ENCODE measurements around the gene TMEM38B.

TMEM38B gene

DNA sequence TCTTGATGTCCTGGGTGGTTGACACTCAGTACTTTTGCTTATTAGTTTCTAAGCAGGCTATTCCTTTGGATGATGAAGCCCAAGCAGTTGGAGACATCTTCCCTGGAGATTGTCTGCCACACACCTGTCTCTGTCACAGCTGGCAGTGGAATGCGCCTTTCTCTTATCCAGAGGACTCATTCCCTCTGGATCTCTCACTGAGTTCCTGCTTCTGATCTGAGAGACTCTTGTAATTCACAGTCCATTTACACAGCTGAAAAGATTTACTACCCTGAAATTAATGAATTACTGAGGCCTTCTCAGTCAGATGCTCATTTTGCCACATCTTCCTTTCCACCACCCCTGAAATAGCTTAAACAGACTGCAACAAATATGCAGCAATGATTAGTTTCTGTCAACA lies 16.2 kb upstream of the TMEM38B start:
- H3K9ac ChIP-seq (ENCODE audit: insufficient read length), result no peak overlapping the region
- DNase-seq (ENCODE audit: low read depth, low spot score), result no peak
- H3K4me3 ChIP-seq, result no peak overlapping the region
- H3K36me3 ChIP-seq (ENCODE audit: insufficient read depth, low read length), result no peaks in the 10 kb centered on the region
- no peak for TF ChIP-seq FOXP2 (optimal IDR thresholded peaks at IDR 0.05; ENCODE audit: control extremely low read depth, extremely low read length, insufficient read depth)
- no peak for TF ChIP-seq EZH2 (IDR thresholded peaks at IDR 0.05)
- TF ChIP-seq POLR2AphosphoS5 (IDR thresholded peaks at IDR 0.05; ENCODE audit: borderline replicate concordance, low read depth, low read length), result no peak
- no peaks in the 10 kb centered on the region for H3K9me3 ChIP-seq (ENCODE audit: low read depth, low read length)
- H3K27ac ChIP-seq, result no peak overlapping the region

DNA sequence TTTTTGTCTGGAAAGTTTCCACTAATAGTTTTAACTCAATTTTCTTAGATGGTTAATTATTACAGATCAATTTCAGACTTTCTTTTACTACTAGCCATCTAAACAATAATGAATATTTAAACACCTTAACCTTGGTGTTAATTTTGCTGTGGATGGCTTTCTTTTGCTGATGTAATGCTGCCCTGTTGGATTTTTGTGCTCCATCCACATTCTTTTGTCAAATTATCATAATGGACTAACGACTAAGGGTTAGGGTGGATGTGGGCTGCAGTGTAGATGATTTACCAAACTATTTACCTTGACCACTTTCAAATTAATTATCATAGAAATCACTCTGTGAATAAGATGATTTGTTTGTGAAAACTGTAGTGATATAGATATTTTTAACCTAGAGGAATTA lies 15.6 kb upstream of the TMEM38B start:
- no peak overlapping the region for H3K27ac ChIP-seq
- no peak overlapping the region for H3K9ac ChIP-seq (ENCODE audit: insufficient read length)
- no peaks in the 10 kb centered on the region for H3K36me3 ChIP-seq (ENCODE audit: insufficient read depth, low read length)
- H3K4me3 ChIP-seq, result no peak overlapping the region
- TF ChIP-seq POLR2AphosphoS5 (IDR thresholded peaks at IDR 0.05; ENCODE audit: borderline replicate concordance, low read depth, low read length), result no peak
- no peaks in the 10 kb centered on the region for H3K9me3 ChIP-seq (ENCODE audit: low read depth, low read length)
- no peak for DNase-seq (ENCODE audit: low read depth, low spot score)

DNA sequence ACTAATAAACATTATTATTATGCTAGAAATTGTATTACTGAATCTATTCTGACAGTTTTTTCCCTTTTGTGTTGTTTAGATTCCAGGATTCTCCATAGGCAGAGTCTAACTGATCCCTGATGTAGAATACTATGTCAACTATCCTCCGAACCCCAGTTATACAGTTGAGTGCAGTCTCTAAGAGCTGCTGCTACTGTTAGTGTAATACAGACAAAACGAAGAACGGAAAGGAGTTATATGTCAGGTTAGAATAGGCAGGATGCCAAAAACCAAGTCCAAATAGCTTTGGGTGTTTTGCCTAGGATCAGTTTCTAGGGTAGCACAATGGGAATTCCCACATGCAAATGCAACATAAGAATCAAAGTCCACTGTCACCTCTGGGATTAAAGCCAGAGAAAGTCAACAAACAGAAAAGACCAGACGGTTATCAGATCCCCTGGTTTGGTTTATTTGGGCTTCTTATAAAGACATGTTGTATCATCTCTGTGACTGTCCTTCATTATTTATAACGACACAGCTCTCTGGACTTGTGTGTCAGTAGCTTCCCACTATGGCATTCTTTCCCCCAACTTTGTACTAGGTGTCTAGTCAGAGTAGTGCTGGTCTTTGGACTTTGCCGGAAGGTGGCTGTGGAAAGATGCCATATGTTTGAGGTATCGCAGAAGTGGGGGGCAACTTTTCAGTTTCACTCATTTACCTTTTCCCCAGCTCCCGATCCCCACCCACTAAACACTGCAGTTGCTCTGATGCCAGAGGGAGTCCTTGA lies 14.9 kb upstream of the TMEM38B start:
- DNase-seq (ENCODE audit: low read depth, low spot score), result no peak
- no peak overlapping the region for H3K9ac ChIP-seq (ENCODE audit: insufficient read length)
- no peak overlapping the region for H3K27ac ChIP-seq
- H3K9me3 ChIP-seq (ENCODE audit: low read depth, low read length), result no peaks in the 10 kb centered on the region
- H3K36me3 ChIP-seq (ENCODE audit: insufficient read depth, low read length), result no peaks in the 10 kb centered on the region
- H3K4me3 ChIP-seq, result no peak overlapping the region
- TF ChIP-seq EZH2 (IDR thresholded peaks at IDR 0.05), result no peak
- TF ChIP-seq POLR2AphosphoS5 (IDR thresholded peaks at IDR 0.05; ENCODE audit: borderline replicate concordance, low read depth, low read length), result no peak
- TF ChIP-seq FOXP2 (optimal IDR thresholded peaks at IDR 0.05; ENCODE audit: control extremely low read depth, extremely low read length, insufficient read depth), result no peak

DNA sequence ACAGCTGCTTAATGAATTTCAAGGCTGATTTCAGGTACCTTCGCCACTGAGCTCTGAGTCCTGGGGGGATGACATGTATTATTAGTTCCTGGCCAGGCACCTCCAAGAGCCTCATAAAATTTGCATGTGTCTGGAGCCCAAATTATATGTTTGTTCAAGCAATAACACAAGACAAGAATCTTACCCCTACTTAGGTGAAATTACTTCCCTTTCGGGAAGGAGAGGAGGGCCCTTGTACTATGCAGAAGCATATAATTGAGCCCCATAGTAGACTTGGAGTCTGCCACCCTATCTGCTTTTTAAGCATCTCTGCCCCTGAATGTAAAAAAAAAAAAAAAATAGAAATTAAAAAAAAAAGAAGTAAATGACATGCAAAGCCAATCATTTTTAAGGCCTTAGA lies 13.0 kb upstream of the TMEM38B start:
- H3K9me3 ChIP-seq (ENCODE audit: low read depth, low read length), result no peaks in the 10 kb centered on the region
- TF ChIP-seq FOXP2 (optimal IDR thresholded peaks at IDR 0.05; ENCODE audit: control extremely low read depth, extremely low read length, insufficient read depth) (no peak), POLR2AphosphoS5 (IDR thresholded peaks at IDR 0.05; ENCODE audit: borderline replicate concordance, low read depth, low read length) (no peak), EZH2 (IDR thresholded peaks at IDR 0.05) (no peak)
- H3K36me3 ChIP-seq (ENCODE audit: insufficient read depth, low read length), result no peaks in the 10 kb centered on the region
- H3K27ac ChIP-seq, result no peak overlapping the region
- no peak overlapping the region for H3K9ac ChIP-seq (ENCODE audit: insufficient read length)
- no peak overlapping the region for H3K4me3 ChIP-seq
- no peak for DNase-seq (ENCODE audit: low read depth, low spot score)

DNA sequence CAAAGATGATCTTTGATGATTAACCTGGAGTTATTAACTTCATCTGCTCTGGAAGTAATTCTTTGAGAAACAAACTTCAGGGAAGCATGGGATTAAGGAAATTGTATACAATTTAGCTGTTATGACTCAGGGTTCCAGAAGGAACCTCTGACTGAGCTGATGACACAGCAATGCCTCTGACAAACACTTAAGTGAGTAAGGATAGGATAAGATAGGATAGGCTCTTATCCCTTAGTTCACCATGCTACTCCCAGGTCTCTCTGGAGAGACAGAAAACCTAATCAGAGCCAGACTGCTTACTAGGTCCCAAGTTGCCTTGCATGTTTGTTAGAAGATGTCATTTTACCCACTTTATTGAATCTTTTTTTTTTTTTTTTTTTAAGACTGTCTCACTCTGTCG lies 12.6 kb upstream of the TMEM38B start:
- H3K9ac ChIP-seq (ENCODE audit: insufficient read length), result no peak overlapping the region

DNA sequence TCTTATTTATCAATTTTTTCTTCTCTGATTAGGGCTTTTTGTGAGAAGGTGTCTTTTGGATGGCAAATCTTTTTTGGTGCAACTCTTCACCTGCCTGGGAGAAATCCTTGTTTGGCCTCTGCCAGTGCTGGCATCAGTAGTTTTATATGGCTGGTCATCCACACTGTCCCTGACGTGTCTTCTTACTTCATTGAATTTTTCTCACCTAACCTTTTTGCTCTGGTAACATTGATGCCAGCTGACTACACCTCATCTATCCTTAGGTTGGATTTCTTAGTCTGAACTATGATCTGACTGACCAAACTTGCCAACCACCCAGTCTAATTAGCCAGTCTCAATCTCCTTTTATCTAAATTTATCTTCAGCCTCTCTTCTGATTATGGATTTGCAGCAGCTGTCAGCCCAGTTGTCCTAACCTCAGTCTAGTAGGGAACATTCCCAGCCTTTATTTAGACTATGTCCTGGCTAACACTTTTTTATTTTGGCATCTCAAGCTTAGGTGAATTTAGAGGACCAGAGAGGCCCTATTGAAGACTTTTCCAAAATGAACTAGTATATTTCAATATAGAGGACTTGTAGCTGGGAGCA lies 10.6 kb upstream of the TMEM38B start:
- no peak for DNase-seq (ENCODE audit: low read depth, low spot score)
- TF ChIP-seq FOXP2 (optimal IDR thresholded peaks at IDR 0.05; ENCODE audit: control extremely low read depth, extremely low read length, insufficient read depth), result no peak
- TF ChIP-seq POLR2AphosphoS5 (IDR thresholded peaks at IDR 0.05; ENCODE audit: borderline replicate concordance, low read depth, low read length), result no peak
- TF ChIP-seq EZH2 (IDR thresholded peaks at IDR 0.05), result no peak
- no peak overlapping the region for H3K4me3 ChIP-seq
- no peaks in the 10 kb centered on the region for H3K36me3 ChIP-seq (ENCODE audit: insufficient read depth, low read length)
- H3K9me3 ChIP-seq (ENCODE audit: low read depth, low read length), result no peaks in the 10 kb centered on the region
- H3K27ac ChIP-seq, result no peak overlapping the region
- no peak overlapping the region for H3K9ac ChIP-seq (ENCODE audit: insufficient read length)

More for the DNA sequence above, 12.6 kb upstream of the TMEM38B start:
- Histone ChIP-seq H3K27ac (no peak overlapping the region), H3K4me3 (no peak overlapping the region), H3K36me3 (ENCODE audit: insufficient read depth, low read length) (no peaks in the 10 kb centered on the region), H3K9me3 (ENCODE audit: low read depth, low read length) (no peaks in the 10 kb centered on the region)
- DNase-seq (ENCODE audit: low read depth, low spot score), result no peak
- TF ChIP-seq POLR2AphosphoS5 (IDR thresholded peaks at IDR 0.05; ENCODE audit: borderline replicate concordance, low read depth, low read length), result no peak
- no peak for TF ChIP-seq EZH2 (IDR thresholded peaks at IDR 0.05)
- TF ChIP-seq FOXP2 (optimal IDR thresholded peaks at IDR 0.05; ENCODE audit: control extremely low read depth, extremely low read length, insufficient read depth), result no peak

DNA sequence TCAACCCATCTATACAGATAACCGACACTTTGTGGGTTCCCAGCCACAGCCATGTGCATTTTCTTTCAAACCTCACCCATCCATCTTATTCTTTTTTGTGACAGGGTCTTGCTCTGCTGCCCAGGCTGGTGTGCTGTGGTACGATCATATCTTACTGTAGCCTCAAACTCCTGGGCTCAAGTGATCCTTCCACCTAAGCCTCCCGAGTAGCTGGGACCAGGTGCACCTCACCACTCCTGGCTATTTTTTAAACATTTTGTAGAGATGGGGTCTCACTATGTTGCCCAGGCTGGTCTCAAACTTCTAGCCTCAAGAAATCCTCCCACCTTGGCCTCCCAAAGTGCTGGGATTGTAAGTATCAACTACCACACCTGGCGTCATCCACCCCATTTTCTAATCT lies 7.4 kb upstream of the TMEM38B start:
- TF ChIP-seq FOXP2 (optimal IDR thresholded peaks at IDR 0.05; ENCODE audit: control extremely low read depth, extremely low read length, insufficient read depth) (no peak), POLR2AphosphoS5 (IDR thresholded peaks at IDR 0.05; ENCODE audit: borderline replicate concordance, low read depth, low read length) (no peak), EZH2 (IDR thresholded peaks at IDR 0.05) (no peak)
- H3K27ac ChIP-seq, result no peak overlapping the region
- H3K9ac ChIP-seq (ENCODE audit: insufficient read length), result no peak overlapping the region
- DNase-seq (ENCODE audit: low read depth, low spot score), result no peak
- no peak overlapping the region for H3K4me3 ChIP-seq
- no peaks in the 10 kb centered on the region for H3K36me3 ChIP-seq (ENCODE audit: insufficient read depth, low read length)
- no peaks in the 10 kb centered on the region for H3K9me3 ChIP-seq (ENCODE audit: low read depth, low read length)

DNA sequence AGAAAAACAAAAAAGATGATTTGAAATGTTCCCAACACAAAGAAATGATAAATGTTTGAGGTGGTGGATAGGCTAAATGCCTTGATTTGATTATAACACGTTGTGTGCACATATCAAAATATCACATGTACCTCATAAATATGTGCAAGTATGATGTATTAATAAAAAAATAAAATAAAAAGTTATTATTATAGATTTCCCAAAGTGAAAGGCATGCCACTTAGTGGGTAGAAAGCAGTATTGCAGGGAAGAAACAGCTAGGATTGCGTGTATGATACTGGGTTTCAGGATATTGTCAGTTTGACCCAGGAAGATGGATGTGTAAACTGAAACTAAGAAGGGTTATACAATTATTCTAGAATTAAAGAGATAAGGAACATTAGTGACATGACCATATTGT lies 3.6 kb upstream of the TMEM38B start:
- Histone ChIP-seq H3K4me3 (no peak overlapping the region), H3K9ac (ENCODE audit: insufficient read length) (no peak overlapping the region), H3K27ac (no peak overlapping the region), H3K36me3 (ENCODE audit: insufficient read depth, low read length) (no peaks in the 10 kb centered on the region), H3K9me3 (ENCODE audit: low read depth, low read length) (no peaks in the 10 kb centered on the region)
- DNase-seq (ENCODE audit: low read depth, low spot score), result no peak
- no peak for TF ChIP-seq POLR2AphosphoS5 (IDR thresholded peaks at IDR 0.05; ENCODE audit: borderline replicate concordance, low read depth, low read length)
- no peak for TF ChIP-seq EZH2 (IDR thresholded peaks at IDR 0.05)
- TF ChIP-seq FOXP2 (optimal IDR thresholded peaks at IDR 0.05; ENCODE audit: control extremely low read depth, extremely low read length, insufficient read depth), result no peak
